T-helper 1 cell treated with Interleukin-12 subunit alpha and Interleukin-12 subunit beta and Interleukin-4 antibody, amounts not matched to agents 30 ng/mL and 1 ng/mL, for 36 hours (primary cell): ENCODE results near the gene CREBBP. TPM values are rescaled to one million over a fixed set of nuclear protein-coding genes. Genes with fewer than 3 reads are reported as not detected.

ENCODE experiments used
- intact Hi-C: fragments of 100-400 bp; cut with micrococcal nuclease; formaldehyde crosslinking; loops from one replicate; pipeline ENCODE4 v1.15.1; 2024
- total RNA-seq: library from RNA; stranded (reverse); gene quantifications from 2 replicates; pipeline ENCODE4 v1.2.3, GENCODE V29; 2022

Gene CREBBP
- total RNA-seq, 1 donor from 2014 or later, result 82.1 TPM

DNA sequence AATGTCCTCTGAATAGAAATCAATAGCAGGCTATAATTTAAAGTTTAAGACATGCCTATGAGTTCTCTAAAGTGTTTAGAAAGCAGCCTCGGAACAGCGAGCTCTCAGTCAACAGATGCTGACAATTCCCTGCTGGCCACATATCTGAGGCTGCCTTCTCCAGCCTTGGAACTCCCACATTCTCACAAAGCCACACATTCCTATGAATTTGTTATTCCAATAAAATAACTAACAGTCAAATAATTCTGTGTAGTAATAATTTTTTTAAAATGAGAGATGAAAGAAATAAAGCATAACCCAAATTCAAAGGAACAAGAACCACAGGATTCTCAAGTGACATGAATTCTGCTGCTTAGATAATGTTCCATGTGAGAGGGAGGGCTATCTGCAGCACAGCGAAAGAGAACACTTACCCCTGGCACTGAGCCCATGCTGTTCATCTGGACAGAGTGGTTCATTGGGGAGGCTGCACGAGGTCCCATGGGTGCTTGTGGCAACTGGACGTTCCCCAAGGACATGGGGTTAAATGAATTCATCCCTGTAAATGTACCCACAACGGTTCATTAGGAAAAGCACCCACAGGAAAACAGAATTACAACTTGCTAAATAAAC is 106.3 kb downstream of the CREBBP start:
- intact Hi-C loops, result no loop called here

DNA sequence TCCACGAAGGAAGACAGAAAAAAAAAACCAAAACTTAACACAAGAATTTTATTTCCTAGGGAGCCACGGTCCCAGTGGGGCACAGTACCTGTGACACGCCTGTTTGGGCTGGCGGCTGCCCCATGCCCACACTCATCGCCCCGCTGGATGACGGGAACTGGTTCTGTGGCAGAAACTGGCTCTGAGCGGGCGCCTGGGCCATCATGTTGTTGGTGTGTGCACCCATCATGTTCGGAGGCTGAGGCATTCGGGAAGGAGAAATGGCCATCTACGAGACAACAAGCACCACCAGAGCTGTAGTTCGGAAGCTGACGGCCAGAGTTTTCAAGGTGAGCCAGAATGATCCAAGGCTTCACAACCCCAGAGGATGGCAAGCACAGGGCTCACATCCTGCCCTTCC is 106.8 kb downstream of the CREBBP start:
- intact Hi-C loops, result no loop called here

DNA sequence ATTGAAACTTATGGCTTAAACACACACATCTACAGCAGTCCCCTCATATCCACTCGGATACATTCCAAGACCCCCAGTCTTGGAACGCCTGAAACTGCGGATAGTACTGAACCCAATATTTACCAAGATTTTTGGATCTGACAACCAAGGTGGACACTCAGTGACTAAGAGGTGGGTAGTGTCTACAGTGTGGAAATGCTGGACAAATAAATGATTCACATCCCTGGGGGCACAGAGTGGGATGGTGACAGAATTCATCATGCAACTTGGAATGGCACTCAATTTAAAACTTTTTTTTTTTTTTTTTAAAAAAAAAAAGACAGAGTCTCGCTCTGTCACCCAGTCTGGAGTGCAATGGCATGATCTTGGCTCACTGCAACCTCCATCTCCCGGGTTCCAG is 109.0 kb downstream of the CREBBP start:
- intact Hi-C loops, result no loop called here

DNA sequence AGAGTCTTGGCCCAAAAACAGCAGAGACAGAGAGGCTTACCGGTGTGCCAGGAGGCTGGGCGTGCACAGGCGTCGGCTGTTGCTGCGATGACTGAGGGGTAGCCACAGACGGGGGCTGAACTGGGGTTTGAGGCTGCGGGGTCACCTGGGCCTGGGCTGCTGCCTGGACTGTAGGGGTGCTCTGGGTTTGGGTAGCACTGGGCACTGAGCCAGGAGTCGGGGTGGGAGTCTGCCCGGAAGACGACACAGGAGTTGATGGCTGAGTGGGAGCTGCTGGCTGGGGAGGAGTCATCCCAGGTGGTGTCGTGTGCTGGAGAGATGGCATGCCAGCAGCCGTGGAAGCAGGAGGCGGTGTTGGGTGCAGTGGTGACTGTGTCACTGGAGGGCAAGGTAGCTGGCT is 110.0 kb downstream of the CREBBP start:
- intact Hi-C loops, result no loop called here

DNA sequence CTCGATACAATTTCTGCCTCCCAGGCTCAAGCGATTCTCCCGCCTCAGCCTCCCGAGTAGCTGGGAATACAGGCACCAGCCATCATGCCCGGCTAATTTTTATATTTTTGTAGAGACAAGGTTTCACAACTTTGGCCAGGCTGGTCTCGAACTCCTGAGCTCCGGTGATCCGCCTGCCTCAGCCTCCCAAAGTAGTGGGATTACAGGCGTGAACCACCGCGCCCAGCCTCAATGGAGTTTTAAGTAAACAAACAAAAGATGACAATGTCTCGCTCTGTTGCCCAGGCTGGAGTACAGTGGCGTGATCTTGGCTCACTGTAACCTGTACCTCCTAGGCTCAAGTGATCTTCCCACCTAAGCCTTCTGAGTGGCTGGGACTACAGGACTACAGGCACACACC is 110.6 kb downstream of the CREBBP start:
- intact Hi-C loops, result no loop called here

DNA sequence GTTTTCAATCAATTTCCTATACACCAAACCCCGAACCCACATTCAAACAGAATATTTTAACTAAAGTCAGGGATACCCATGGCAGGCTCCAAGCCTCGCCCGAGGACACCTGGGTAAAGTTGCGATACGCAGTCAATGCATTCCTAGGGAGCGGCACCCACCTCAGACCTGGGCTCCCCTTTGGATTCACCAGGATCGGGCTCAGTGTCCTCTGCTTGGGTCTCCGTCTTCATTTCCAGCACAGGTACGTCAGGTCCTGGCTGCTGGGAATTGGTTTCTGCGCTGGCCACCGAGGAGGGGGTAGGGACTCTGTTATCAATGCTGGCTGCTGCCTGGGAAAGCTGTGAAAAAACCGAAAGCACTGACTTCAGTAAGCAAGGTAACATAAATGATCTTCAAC is 111.5 kb downstream of the CREBBP start:
- intact Hi-C loops, result no loop called here

GRCh38 chr16:3767333-3767986 is 113.1 kb downstream of the CREBBP start:
- intact Hi-C loops, result no loop called here

DNA sequence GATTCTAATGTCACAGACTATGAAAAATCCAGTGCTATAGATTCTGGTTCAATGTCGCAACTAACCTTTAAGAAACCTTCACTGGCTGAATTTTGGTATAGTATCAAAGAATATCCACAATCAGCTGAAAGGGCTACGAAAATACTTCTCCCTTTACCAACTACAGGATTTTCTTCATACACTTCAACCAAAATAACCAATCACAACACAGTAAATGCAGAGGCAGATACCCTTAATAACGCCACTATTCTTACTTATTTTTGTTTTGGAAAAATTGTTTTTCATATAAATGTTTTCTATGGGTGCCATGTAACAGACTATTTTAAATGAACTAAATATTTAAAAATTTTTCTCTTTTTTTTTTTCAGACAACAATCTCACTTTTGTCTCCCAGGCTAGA is 114.3 kb downstream of the CREBBP start:
- intact Hi-C loops, result no loop called here

GRCh38 chr16:3764409-3764808 is 116.1 kb downstream of the CREBBP start:
- intact Hi-C loops, result no loop called here

DNA sequence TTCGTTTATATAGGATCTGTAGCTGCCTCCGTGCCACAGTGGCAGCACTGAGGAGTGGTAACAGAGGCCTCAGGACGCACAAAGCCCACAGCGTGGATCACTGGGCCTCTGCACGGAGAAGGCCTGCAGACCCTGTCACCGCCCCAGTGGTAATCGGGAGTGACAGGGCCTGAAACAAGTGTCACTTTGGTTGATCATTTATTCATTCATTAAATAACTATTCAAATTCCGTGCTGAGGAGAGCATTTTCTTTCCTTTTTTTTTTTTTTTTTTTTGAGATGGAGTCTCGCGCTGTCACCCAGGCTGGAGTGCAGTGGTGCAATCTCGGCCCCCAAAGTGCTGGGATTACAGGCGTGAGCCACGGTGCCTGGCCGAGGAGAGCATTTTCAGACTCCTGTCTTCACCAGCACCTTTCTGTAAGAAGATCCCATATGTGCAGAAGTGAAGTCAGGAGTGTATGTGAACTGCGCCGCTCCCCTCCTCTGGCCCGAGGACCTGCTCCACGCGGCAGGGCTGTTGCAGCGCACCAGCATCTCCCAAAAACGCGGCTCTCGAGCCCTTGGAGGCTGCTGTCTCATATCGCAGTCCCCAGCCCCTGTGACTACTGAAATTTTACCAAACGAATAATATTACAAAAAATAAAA is 118.3 kb downstream of the CREBBP start:
- intact Hi-C loops, result no loop called here

- intact Hi-C loops, result no loop called here
Measured at GRCh38 chr16:3761375-3762106, 119.0 kb downstream of the CREBBP start.

DNA sequence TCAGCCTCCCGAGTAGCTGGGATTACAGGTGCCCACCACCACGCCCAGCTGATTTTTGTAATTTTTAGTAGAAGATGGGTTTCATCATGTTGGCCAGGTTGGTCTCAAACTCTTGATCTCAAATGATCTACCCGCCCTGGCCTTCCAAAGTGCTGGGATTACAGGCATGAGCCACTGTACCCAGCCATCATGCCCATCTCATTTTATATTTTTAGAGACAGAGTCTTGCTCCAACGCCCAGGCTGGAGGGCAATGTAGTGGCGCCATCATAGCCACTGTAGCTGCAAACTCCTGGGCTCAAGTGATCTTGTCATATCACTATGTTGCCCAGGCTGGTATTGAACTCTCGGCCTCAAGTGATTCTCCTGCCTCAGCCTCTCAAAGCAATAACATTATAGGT is 120.0 kb downstream of the CREBBP start:
- intact Hi-C loops, result no loop called here

DNA sequence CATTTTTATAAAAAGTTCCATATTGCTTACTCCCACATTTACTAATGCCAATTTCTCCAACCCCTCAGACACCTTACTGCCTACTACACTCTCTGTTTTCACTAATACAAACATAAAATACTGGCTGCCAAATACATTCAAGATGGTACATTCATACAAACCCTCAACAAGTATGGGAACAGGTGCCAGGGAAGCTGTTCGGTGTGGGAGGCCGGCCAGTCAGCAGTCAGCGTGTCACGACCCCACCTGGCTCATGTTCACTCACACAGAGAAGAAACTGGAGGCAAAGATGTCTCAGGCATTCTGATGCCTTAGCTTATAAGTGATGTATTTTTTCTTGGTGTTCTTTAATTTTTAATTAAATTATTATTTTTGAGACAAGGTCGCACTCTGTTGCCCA is 120.8 kb downstream of the CREBBP start:
- intact Hi-C loops, result no loop called here

DNA sequence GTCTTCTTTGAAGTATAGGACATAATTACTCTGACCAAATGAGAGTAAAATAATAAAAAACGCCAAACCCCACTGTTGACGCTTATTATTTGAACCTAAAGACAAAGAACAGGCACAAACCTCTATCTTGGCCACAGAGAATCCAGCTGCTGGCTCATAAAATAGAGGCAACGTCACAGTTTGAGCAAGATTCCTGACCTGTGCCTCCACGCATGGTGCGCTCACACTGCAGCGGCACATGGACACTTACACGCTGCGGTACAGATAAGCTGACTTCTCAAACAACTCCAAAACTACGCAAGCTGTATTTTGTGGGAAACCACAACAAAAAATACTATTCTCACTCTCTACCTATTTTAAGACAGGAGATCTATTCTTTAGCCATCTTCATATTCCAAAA is 124.4 kb downstream of the CREBBP start:
- intact Hi-C loops, result no loop called here

- intact Hi-C loops, result no loop called here
Measured at GRCh38 chr16:3755249-3755648, 125.3 kb downstream of the CREBBP start.

- intact Hi-C loops, result no loop called here
Measured at GRCh38 chr16:3754772-3755171, 125.7 kb downstream of the CREBBP start.

- intact Hi-C loops, result no loop called here
Measured at GRCh38 chr16:3754081-3754703, 126.3 kb downstream of the CREBBP start.

DNA sequence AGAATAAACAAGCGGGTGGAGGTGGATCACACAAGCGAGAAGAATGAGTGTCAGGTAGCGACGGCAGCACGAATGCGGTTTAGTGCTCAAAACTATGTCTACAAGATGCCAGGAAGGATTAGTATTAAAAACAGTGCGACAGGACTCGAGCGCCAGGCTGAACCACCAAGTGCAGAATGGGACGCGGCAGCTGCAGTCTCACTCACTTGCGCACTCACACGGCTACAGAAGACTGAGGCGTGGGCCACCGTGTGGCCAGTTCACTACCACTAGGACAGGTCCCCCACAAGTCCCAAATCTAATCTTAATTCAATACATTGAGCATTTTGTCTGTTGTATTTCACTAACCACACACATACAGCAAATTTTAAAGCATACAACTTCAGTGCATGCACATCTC is 127.5 kb downstream of the CREBBP start:
- intact Hi-C loops, result no loop called here

GRCh38 chr16:3751878-3752277 is 128.6 kb downstream of the CREBBP start:
- intact Hi-C loops, result no loop called here

DNA sequence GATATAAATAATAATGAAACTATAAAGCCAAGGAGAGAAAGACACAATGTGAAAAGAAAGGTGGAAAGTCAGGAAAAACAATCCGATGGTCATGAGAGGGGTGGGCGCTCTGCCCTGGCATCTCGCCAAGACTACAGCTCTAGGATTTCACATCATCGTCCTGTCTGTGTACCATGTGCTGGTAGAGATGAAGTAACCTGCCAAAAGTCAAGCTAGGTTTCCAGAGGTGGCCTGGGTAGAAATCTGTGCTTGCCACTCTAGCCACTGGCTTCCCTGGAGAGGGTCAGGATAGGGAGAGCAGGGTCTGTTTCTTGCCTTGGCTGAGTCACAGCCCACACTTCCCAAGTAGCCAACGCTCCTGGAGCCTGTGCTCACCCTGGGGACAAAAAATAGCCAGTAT is 132.2 kb downstream of the CREBBP start:
- intact Hi-C loops, result no loop called here

- intact Hi-C loops, result no loop called here
Measured at GRCh38 chr16:3745751-3746355, 134.7 kb downstream of the CREBBP start.
